ENCODE data around the gene IER5.

- no peak for TF ChIP-seq POLR2A (IDR thresholded peaks at IDR 0.05; ENCODE audit: low read length)
- no peak for TF ChIP-seq GATA1 (IDR thresholded peaks at IDR 0.05; ENCODE audit: low read depth, low read length)
These were observed 12.6 kb upstream of the IER5 start for GRCh38 chr1:181075766-181076350.
